H4 (cell line): ENCODE data around the gene ACAT1. TPM values are rescaled to one million over a fixed set of nuclear protein-coding genes. Genes with fewer than 3 reads are reported as not detected.
"Not testable (repeated sequence)": the region's sequence is repeated elsewhere in the genome, so short reads cannot be mapped to it uniquely, and the experiment has no call there.

ENCODE experiments used
- DNase-seq: peaks from one replicate; pipeline ENCODE4 v3.0.0-alpha.2; 2015; ENCODE audit warnings: low spot score
- total RNA-seq: library from RNA; depleted of rRNA; stranded (reverse); fragments of >200 nt; shearing (Covaris generic); gene quantifications from 2 replicates; pipeline ENCODE4 v1.2.3, GENCODE V29; 2014; rRNA removed

The ACAT1 gene
- total RNA-seq, 1 experiment from 2014 or later: 138 TPM

- DNase-seq: no peak
Measured at GRCh38 chr11:108144615-108145014, 23.2 kb downstream of the ACAT1 start.

- no peak for DNase-seq
Measured at GRCh38 chr11:108147150-108147549, 25.8 kb downstream of the ACAT1 start.

DNA sequence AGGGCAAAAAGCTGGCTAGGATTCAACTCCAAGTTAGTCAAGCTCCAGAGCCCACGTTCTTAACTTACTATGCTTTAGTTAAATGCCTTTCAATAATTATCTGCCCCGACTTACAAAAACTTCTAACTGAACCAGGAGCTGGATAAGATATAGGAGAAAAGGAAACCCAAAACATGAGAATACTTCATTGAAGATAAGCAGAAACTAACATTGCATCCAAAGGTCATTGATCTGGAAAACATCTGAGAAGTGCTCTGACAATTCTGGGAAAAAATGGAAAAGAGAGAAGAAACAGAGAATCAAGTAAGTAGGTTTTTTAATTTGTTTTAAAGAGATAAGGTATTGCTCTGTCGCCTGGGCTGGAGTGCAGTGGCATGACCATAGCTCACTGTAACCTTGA lies 27.2 kb downstream of the ACAT1 start:
- DNase-seq: no peak

DNA sequence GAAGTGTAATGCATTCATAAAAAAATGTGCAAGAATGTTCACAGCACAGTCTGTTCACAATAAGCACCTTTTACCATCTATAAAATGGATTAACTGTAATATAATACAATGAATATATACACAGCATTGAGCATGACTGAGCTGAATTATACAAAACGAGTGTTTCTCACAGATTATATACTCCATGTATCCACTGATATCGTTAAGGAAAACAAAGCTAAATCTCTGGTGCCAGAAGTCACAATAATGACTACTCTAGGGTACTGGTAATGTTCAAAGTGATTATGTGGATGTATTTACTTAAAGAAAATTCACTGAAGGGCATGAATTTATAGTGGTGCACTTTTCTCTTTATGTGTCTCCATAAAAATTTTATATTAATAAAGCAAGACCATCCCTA lies 33.2 kb downstream of the ACAT1 start:
- no peak for DNase-seq

DNA sequence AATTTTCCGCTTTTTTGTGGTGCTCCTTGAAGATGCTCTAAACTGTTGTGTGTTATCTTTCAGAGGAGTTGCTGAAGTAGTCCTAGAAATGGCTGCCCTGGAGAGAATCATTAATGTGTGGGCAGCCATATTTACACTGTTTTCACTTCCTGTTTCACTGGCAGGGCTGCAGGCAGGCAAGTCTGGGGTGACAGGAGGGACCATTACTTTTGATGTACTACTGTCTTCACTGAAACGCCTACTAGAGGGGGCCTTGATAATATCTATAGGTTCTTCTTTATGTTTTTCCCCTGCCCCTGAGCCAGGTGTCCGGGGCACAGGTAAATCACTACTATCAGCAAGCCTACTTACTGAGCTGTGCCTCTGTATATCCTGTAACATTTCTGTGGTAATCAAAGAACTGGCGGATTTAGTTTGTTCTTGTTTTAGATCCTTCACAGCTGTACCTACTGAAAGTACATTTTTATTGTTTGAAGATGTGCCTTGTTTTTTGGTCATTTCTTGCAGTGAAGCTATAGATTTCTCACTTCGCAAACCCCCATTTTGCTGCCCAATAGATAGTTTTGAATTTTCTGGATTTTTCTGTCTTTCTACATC lies 39.7 kb downstream of the ACAT1 start:
- DNase-seq: no peak

- DNase-seq: not testable (repeated sequence)
Measured at GRCh38 chr11:108162878-108163277, 41.5 kb downstream of the ACAT1 start.

- no peak for DNase-seq
Measured at GRCh38 chr11:108167624-108168023, 46.3 kb downstream of the ACAT1 start.

DNA sequence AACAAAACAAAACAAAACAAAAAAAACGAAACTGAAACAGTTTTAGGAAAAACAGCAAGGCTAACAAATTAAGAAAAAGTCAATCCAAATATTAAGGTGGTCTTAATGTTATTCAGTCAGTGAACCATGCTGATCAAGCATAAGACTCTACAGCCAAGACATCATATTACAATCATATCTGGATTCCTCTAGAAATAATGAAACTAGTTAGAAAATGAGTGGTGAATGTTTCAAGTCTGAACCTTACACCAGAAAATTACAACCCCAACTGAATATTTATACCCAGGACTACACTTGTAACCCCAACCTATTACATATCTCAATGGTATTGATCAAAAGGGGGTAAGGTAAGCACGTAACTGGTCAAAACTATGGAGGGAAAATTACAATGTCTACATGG lies 48.8 kb downstream of the ACAT1 start:
- no peak for DNase-seq

DNA sequence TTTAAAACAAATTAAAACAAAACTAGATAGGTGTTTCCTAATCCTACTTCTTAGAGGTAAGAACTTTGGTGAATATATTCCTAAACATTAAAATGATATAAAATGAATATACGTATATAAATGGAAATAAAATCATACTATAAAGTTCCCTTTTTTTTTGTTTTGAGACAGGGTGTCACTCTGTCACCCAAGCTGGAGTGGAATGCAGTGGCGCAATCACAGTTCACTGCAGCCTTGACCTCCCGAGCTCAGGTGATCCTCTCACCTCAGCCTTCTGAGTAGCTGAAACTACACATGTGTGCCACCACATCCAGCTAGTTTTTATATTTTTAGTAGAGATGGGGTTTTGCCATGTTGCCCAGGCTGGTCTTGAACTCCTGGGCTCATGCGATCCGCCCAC lies 56.2 kb downstream of the ACAT1 start:
- DNase-seq: no peak

GRCh38 chr11:108193725-108194124 lies 72.4 kb downstream of the ACAT1 start:
- DNase-seq: no peak

- DNase-seq: no peak
Measured at GRCh38 chr11:108196901-108197300, 75.5 kb downstream of the ACAT1 start.

Other genes starting within 250 kb of the ACAT1 start
- gene RAB39A, start 193.1 kb upstream of the ACAT1 start, total RNA-seq: 0.92 and 1.4 TPM in 2 replicates
- 18.4 and 19.1 TPM in 2 replicates for gene CUL5, start 112.7 kb upstream of the ACAT1 start, total RNA-seq
- 8.6 and 9.3 TPM in 2 replicates for gene NPAT, start 101.1 kb downstream of the ACAT1 start, total RNA-seq
- 18.8 and 20.0 TPM in 2 replicates for gene ATM, start 101.5 kb downstream of the ACAT1 start, total RNA-seq